ENCODE data around the gene CHKA.

CHKA gene

DNA sequence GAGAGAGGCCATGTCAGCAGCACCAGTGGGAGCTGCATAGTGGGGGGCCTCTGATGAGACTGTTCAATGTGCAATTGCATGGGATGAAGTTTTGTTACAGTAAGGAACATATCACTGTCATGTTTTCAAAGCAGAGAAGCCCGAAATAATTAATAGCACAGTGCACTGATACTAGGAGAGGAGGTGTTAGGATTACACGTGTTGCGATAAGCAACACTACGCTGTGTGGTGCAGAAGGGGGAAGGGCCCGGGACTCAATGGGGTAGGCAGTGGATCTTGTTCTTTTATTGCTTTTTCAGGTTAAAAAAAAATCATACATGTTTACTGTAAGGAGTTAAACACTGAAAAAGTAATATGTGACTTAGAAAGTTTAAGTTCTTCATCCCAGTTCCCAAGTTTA lies 53.2 kb downstream of the CHKA start:
- no peak for DNase-seq

DNA sequence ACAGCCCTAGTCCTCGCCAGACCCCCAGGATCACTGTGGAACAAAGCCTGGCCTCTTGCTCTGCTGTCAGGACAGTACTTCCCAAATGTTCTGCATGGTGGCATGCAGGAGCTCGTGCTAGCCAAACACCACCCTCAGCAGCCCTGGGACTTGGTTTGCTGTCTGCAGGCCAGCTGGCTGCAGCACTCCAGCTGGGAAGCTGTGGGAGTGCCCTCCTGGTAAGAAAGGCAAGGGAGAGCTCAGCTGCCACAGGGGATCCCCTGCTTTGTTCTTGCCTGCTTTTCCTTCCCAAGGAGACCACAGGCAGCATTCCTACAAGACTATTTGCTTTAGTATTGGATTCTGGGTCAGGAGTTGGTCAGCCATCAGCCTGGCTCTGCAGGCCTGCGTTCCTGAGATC lies 54.4 kb downstream of the CHKA start:
- no peak for DNase-seq

DNA sequence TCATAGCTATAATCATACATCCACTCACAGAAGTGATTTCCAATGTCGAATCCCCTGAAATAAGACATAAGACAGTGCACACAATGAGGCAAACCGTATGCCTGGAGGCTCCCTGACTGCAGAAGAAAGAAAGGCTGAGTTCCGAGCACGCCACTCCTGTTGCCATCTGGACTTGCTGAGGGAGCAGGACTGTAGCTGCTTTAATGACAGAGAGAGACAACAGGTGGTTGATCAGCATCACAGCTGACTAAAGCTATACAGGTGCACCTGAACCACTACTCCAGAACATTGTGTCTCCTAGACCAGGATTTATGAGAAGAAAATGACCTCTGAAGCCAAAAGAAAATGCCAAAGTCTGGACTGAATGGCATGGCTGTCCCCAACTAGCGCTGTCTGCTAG lies 55.3 kb downstream of the CHKA start:
- DNase-seq = no peak

DNA sequence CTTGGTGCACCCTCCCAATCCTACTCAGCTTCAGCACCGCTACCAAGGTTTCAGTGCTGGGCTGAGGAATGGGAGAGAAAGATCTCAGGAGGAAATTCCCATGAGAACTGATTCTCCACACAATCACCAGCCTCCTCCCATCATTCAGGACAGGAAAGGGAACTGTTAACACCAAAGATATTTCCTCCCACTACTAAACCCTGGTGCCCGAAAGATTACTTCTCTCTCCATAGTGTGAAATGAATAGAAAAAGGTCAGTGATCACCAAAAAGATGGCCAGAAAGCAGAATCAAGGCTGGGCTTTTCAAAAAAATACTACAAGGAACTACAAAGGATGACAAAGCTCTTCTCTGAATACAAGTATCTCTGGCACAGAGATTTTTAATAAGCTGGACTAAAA lies 56.3 kb downstream of the CHKA start:
- no peak for DNase-seq

DNA sequence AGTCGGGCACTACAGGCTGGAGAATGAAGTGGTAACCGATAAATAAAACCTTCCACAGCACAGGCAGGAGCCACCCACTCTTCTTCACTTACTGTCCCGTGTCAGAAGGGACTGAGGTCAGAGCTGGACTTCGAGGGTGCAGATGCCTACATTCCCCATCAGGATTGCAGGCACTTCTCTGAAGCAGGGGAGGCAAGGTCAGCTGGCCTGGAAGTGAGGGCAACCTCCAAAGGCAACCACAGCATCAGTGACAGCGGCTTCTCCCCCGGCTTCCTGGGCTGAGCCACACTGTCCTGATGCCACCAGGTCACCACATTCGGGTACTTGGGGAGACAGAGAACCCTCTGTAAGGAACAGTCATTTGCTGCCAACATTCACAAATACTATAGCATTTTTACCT lies 59.7 kb downstream of the CHKA start:
- DNase-seq = no peak

DNA sequence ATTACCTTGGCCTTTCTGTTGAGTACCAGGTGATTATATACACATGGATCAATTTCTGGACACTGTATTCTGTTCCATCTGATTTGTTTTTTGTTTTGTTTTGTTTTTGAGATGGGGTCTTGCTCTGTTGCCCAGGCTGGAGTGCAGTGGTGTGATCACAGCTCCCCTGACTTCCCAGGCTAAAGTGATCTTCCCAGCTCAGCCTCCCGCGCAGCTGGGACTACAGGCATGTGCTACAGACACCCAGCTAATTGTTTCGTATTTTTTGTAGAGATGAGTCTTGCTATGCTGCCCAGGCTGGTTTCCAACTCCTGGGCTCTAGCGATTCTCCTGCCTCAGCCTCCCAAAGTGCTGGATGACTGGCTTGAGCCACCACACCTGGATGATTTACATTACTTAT lies 63.4 kb downstream of the CHKA start:
- no peak for DNase-seq

DNA sequence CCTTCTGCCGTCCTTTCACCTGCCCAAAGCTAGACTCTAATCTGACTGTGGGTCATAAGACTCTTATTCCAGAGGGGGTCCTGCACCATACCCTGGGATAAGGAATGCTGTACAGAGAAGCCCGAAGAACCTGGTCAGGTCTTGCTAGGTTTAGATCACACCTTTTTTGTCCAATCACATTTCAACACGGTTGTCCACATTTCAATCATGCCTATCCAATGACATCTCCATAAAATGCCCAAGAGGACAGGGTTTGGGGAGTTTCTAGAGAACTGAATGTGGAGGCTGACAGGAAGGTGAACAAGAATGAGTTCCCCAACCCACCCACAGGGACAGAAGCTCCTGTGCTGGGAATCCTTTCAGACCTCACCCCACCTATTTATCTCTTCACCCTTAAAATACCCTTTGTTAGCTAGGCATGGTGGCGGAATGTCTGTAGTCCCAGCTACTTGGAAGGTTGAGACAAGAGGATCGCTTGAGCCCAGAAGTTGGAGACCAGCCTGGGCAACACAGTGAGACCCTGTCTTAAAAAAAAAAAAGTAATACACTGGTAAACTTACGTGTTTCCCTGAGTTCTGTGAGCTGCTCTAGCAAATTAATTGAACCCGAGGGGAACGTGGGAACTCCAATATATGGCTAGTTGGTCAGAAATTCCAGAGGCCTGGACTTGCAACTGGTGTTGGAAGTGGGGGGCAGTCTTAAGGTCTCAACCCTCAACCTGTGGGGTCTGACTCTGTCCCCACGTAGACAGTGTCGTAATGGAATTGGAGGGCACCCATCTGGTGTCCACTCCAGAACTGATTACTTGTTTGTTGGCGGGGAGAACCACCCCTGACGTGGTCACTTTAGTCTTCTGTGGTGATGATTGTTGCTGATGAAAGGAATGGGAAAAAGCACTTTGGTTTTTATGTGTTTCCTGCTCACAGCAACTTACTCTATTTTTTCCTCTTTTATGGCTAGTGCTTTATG lies 64.6 kb downstream of the CHKA start:
- DNase-seq = no peak

DNA sequence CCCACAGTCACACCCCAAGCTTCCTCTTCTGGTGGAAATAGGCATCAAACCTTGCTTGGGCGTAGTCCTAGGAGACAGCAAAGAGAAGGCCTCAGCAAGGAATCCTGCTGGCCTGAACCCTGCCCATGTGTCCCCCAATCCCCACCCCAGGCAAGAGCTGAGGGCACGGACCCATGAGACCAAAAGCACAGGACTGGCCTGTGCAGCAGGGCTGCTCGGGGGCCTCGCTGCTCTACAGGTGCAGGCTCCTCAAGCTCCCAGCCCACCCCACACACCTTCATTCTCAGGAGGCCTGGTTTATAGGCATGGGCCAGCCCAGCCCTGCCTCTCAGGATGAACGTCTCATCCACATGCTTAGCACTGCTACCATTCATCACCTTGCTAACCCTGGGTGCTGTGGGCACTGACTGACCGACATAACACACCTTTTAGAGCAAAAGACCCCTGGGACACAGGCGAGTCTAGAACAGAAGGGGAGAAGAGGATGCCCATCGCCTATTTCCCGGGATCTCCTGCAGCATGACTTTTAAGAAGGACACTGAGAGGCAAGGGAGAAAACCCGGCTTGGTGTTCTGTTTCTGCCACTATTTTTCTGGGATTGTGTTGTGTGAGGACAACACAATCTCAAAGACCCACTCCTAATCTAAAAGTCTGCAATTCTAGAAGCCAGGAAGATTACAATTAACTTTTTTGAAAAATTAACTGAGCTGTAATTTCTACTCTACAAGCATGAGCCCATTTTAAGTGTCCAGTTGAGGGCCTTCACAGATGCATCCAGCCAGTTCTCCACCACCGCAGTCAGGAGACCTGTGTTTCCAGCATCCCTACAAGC lies 67.0 kb downstream of the CHKA start:
- no peak for DNase-seq

DNA sequence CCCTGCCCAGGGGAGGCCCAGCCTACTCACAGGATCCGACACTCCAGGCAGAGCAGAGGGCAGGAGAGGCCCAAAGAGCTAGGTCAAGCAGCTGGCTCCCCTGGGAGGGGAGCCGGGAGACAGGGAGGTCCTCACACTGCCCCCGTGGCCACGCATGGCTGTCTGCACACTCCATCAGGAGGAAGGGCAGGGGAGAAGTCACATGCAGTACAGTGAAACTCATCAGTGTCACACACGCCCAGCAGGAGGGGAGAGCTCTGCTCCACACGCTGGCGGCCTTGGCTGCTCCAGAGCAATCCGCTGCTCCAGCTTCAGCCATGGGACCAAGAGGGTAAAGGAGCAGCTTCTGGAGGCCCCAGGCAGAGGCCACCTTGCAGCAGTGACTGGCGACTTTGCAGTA lies 68.1 kb downstream of the CHKA start:
- no peak for DNase-seq

DNA sequence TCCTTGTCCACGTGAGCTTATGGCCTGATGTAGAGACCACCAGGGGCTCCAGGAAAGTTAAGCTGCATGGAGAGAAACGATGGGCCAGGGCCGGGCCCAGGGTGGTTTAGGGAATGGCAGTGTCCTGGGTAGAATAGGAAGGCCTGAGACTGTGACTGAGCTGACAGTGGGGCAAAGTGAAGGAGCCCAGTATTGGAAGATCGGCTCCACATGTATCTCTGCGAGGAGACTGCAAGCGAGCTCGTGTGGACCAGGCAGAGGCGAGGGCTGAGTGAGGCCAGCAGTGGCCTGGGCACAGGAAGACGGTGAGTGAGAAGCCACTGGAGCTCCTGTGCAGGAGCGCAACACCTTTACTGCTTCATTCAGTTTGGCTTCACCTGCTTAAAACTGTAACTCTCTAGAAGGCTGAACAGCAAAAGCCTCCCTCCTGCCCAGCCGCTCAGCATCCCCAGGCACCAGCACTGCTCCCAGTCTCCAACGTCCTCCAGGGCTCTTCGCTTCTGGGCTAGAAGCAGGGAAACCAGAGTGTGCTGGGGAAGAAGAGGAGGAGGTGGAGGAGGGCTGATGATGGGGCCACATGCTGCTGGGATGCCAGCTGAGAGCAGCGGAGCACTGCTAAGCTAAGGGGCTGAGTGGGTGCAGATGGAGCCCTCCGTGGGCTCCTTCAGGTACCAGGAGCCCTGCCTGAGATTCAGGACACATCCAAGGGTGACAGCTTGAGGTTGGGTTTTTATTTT lies 68.9 kb downstream of the CHKA start:
- no peak for DNase-seq

DNA sequence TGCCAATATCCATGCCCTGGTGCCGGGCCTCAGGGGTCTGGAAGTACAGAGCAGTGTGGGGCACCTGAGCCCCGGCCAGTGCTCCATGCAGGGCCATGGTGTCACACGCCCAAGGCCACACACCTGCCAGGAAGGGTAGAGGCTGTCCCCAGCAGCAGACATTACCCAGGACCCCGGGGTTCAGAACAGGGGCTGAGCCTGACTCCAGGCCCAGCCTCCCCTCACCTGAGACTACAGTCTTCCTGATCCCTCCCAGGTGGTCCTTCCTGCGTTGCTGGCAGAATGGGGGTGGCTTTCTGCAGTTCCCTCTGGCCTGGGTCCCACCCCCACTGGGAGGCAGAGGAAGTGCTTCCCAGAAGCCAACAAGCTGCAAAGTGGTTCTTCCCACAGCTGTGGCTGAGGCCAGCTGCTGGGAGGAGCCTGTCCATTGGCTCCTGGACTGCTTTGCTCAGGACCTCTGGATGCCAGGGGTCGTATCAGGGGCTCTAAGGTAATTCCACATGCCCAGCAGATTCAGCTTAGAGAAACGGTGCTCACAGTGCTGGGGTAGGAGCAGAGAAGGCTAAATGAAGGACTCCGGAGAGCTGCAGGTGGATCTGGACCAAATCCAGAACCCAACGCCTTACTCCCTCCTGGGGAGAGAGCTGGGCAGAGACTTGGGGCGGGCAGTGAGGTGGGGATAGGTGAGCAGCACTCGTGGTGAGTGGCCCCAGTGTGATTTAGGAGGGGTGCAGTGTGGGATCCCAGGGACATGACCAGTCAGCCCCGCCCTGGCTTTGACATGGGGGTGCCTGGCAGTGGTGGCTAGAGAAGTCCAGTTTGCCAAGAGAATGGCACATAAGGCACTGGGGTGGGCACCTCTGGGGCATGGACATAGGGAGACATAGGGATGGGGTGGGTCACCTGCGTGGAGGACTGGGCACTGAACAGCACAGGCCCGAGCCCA lies 69.7 kb downstream of the CHKA start:
- DNase-seq = no peak

DNA sequence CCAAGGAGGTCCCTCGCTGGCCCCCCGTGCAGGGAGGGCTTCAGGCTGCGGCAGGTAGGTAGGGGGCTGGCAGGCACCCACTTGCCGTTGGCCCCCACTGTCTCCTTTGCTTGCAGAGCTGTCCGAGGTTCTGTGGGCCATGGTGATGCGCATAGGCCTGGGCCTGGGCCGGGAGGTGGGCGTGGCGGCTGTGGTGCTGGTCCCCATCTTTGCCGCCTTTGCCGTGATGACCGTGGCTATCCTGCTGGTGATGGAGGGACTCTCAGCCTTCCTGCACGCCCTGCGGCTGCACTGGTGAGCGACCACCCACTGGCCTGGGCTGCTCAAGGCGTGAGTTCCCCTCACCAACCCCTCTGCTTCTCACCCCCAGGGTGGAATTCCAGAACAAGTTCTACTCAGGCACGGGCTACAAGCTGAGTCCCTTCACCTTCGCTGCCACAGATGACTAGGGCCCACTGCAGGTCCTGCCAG lies 70.8 kb downstream of the CHKA start:
- no peak for DNase-seq

DNA sequence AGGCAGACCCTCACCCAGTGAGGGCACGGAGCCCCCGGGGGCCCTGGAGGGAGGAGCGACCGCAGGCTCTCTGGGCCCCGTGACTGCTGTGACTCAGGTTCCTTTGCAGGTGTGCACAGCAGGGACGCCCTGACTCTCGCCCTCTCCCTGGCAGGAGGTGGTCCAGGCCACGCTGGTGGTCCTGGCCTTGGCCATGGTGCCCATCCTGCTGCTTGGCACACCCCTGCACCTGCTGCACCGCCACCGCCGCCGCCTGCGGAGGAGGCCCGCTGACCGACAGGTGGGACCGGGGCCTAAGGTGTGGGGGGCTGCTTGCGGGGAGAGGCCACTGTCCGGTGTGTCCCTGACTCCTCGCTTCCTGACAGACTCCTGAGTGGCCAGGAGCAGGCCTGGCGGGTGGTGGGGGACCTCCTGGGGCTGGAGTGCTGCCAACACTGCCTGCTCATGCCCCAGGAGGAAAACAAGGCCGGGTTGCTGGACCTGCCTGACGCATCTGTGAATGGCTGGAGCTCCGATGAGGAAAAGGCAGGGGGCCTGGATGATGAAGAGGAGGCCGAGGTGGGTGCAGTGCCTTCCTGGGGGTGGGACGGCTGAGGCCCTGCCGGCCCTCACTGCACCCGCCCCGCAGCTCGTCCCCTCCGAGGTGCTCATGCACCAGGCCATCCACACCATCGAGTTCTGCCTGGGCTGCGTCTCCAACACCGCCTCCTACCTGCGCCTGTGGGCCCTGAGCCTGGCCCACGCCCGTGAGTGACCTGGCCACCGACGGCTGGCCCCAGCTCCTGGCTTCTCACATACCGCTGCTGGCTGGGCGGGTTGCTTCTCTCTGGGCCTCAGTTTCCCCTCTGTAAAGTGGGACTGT lies 71.4 kb downstream of the CHKA start:
- no peak for DNase-seq

DNA sequence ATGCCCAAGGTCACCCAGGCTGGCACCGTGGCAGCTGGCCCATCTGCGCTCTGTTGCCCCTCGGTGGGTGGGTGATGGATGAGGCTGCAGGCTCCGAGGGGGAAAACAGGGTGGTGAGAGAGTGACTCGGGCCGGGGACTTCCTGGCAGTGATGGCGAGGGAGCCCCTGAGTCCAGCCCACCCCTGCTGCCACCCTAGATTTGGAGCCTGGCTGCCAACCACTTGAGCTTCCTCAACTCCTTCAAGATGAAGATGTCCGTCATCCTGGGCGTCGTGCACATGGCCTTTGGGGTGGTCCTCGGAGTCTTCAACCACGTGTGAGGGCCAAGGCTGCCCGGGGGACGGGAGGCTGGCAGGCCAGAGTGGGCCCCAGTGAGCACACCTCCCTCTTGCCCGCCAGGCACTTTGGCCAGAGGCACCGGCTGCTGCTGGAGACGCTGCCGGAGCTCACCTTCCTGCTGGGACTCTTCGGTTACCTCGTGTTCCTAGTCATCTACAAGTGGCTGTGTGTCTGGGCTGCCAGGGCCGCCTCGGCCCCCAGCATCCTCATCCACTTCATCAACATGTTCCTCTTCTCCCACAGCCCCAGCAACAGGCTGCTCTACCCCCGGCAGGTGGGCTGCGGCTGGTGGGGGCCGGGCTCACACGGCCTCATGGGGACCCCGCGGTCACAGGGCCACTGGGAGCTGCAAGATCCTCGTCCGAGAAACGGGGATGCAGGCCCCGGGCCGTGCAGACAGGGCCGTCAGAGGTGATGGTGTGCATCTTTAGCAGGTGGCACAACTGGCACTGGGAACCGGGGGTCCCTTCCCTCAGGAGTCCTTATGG lies 72.3 kb downstream of the CHKA start:
- no peak for DNase-seq

DNA sequence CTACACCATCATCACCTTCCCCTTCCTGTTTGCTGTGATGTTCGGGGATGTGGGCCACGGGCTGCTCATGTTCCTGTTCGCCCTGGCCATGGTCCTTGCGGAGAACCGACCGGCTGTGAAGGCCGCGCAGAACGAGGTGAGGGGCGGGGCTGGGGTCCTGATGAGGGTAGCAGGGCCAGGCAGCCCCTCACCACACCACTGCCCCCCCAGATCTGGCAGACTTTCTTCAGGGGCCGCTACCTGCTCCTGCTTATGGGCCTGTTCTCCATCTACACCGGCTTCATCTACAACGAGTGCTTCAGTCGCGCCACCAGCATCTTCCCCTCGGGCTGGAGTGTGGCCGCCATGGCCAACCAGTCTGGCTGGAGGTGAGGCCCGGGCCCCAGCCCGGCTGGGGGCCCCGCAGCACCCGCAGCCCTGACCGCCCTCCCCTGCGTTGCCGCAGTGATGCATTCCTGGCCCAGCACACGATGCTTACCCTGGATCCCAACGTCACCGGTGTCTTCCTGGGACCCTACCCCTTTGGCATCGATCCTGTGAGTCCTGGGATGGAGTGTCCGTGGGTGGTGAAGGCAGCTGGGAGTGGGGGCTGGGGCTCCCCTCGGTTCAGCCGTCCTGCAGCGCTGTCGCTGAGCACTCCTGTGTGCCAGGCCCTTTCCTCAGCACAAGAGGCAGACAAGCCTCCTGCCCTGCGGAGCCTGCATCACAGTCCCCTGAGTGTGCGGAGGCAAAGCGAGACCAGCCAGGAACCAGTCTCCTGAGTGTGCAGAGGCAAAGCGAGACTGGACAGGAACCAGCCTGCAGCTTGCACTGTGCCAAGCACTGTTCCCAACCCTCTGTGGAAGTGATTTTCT lies 73.5 kb downstream of the CHKA start:
- no peak for DNase-seq

DNA sequence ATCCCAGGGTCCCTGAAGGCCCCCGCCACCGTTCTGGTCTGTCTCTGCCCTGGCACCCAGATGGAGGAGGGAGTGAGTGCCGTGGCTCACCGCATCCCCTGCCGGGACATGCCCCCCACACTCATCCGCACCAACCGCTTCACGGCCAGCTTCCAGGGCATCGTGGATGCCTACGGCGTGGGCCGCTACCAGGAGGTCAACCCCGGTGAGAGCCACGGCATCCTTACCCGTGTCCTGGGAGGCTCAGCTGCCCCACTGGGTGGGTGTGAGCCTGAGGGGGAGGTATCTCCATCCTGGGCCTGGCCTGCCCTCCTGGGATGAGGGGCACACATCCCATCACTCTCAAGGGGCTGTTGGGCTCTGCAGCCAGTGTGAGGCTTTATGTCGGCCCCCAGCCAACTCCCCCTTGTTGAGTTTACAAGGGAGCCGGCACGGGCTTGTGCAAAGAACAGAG lies 76.3 kb downstream of the CHKA start:
- no peak for DNase-seq

DNA sequence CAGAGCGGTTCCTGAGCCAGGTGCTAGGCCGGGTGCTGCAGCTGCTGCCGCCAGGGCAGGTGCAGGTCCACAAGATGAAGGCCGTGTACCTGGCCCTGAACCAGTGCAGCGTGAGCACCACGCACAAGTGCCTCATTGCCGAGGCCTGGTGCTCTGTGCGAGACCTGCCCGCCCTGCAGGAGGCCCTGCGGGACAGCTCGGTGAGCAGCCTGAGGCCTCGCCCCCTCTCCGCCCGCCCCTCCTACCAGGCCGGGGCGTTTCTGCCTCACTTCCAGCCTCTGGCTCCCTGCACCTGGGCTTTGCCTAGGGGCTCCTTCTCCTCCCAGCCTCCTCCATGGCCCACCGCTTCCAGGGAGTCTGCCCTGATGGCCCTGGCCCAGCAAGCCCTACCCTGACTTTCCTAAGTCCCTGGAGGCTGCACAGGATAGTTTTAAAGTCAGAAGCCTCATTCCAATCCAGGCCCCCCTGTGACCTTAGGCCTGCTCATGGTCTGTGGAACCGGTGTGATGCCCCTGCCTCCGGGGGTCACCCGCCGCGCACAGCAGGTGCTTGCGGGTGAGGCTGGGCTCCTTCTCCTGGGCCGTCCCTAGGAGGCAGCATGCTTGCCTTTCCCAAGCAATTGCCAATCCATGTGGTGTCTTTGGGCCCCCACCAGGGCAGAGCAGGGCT lies 76.9 kb downstream of the CHKA start:
- no peak for DNase-seq
